GM12878 (cell line): ENCODE data around the gene FAM161A. TPM values are rescaled to one million over a fixed set of nuclear protein-coding genes. Genes with fewer than 3 reads are reported as not detected.

Source experiments
- ASH2L ChIP-seq: fragments of 300-600, 200-600 bp; sonication (generic); IDR thresholded peaks from 2 replicates; pipeline ENCODE4 v1.6.1; 2017; ENCODE audit warnings: low read depth, mild to moderate bottlenecking, borderline replicate concordance
- ATF7 ChIP-seq: fragments of 450-650 bp; IDR thresholded peaks from 2 replicates; pipeline ENCODE4 v1.6.1; 2016; ENCODE audit warnings: low read depth, mild to moderate bottlenecking
- FOXK2 ChIP-seq: fragments of 450-650 bp; IDR thresholded peaks from 2 replicates; pipeline ENCODE4 v1.6.1; 2017; ENCODE audit warnings: mild to moderate bottlenecking, moderate library complexity
- GABPA ChIP-seq: IDR thresholded peaks from 2 replicates; pipeline ENCODE4 v1.6.1; 2014; ENCODE audit warnings: antibody characterized with exemption, low read depth, mild to moderate bottlenecking, inconsistent platforms
- HDAC6 ChIP-seq: fragments of 200-600 bp; sonication (generic); IDR thresholded peaks from one replicate; pipeline ENCODE4 v1.8.0; 2017; ENCODE audit warnings: antibody characterized with exemption; ENCODE audit not compliant: unreplicated experiment
- NBN ChIP-seq: fragments of 450-650 bp; IDR thresholded peaks from 2 replicates; pipeline ENCODE4 v1.6.1; 2016
- NFXL1 ChIP-seq: fragments of 450-650 bp; IDR thresholded peaks from 2 replicates; pipeline ENCODE4 v1.6.1; 2017; ENCODE audit warnings: antibody characterized with exemption, mild to moderate bottlenecking, borderline replicate concordance
- NFYA ChIP-seq: IDR thresholded peaks from 2 replicates; pipeline ENCODE4 v1.6.1; 2011; ENCODE audit warnings: low read depth, mild to moderate bottlenecking, low read length, improper control_type of control experiment, borderline replicate concordance
- RAD51 ChIP-seq: fragments of 450-650 bp; IDR thresholded peaks from 2 replicates; pipeline ENCODE4 v1.6.1; 2016; ENCODE audit warnings: moderate library complexity, mild to moderate bottlenecking, inconsistent platforms
- RB1 ChIP-seq: fragments of 450-650 bp; formaldehyde crosslinking; IDR thresholded peaks from 2 replicates; pipeline ENCODE4 v1.6.1; 2017; ENCODE audit warnings: mild to moderate bottlenecking, borderline replicate concordance
- SIX5 ChIP-seq: IDR thresholded peaks from 2 replicates; pipeline ENCODE4 v1.6.1; 2011; ENCODE audit warnings: mild to moderate bottlenecking, low read depth, low read length, moderate library complexity; ENCODE audit not compliant: severe bottlenecking
- SMARCA5 ChIP-seq: fragments of 450-650 bp; IDR thresholded peaks from 2 replicates; pipeline ENCODE4 v1.6.1; 2017; ENCODE audit warnings: mild to moderate bottlenecking
- SREBF1 ChIP-seq: IDR thresholded peaks from 2 replicates; pipeline ENCODE4 v1.6.1; 2012; ENCODE audit warnings: mild to moderate bottlenecking, low read length
- STAT3 ChIP-seq: IDR thresholded peaks from 2 replicates; pipeline ENCODE4 v1.6.1; 2011; ENCODE audit warnings: low read depth, low read length, improper control_type of control experiment
- TBL1XR1 ChIP-seq: IDR thresholded peaks from 2 replicates; pipeline ENCODE4 v1.6.1; 2012; ENCODE audit warnings: low read depth, low read length, improper control_type of control experiment
- YBX1 ChIP-seq: fragments of 450-650 bp; IDR thresholded peaks from 2 replicates; pipeline ENCODE4 v1.6.1; 2016; ENCODE audit warnings: antibody characterized with exemption
- ZNF207 ChIP-seq: fragments of 450-650 bp; IDR thresholded peaks from 2 replicates; pipeline ENCODE4 v1.6.1; 2014; ENCODE audit warnings: antibody characterized with exemption, mild to moderate bottlenecking, borderline replicate concordance
- polyA plus RNA-seq, 11 experiments: library from polyadenylated mRNA; depleted of rRNA in 4 of 11; unstranded in 6 of 11; stranded (reverse) in 5 of 11; fragments of >200 nt; fragmentation: Nextera tagmentation in 4 of 11; fragmentation: Illumina TruSeq in 1 of 11; extraction: Ambion mirVana in 4 of 11; extraction: Trizol in 1 of 11; gene quantifications; 1 replicate in 1 of 11; 2 replicates in 10 of 11; pipeline versions ENCODE4 v1.2.1 to v1.2.3, GENCODE V29; 2011 to 2016; ENCODE audit warnings: inconsistent platforms in 2 of 11, missing spikeins in 2 of 11, low read depth in 1 of 11
- total RNA-seq, 4 experiments: library from RNA; depleted of rRNA in 3 of 4; stranded (reverse); fragments of >200 nt in 3 of 4; fragmentation: Illumina TruSeq in 1 of 4; extraction: Trizol in 1 of 4; gene quantifications; 2 replicates each; pipeline versions ENCODE4 v1.2.1 to v1.2.3, GENCODE V29; 2013 to 2021
- TF ChIP-seq, protein P1 (sequence below): IDR thresholded peaks from 2 replicates; pipeline ENCODE4 v1.6.1; 2012; ENCODE audit warnings: low read depth, low read length, improper control_type of control experiment
- TF ChIP-seq, protein P2 (sequence below): IDR thresholded peaks from 2 replicates; pipeline ENCODE4 v1.6.1; 2012; ENCODE audit warnings: low read depth, low read length, improper control_type of control experiment
- TF ChIP-seq, protein P3 (sequence below): fragments of 450-650 bp; IDR thresholded peaks from 2 replicates; pipeline ENCODE4 v1.6.1; 2017; ENCODE audit warnings: mild to moderate bottlenecking, low read depth, inconsistent platforms; ENCODE audit not compliant: poor library complexity, severe bottlenecking
- TF ChIP-seq, protein P4 (sequence below): IDR thresholded peaks from 2 replicates; pipeline ENCODE4 v1.6.1; 2011; ENCODE audit warnings: borderline replicate concordance, low read depth, mild to moderate bottlenecking, moderate library complexity, mixed read lengths, low read length; ENCODE audit not compliant: insufficient read depth; ENCODE audit errors: extremely low read length
- TF ChIP-seq, protein P5 (sequence below): fragments of 450-650 bp; IDR thresholded peaks from 2 replicates; pipeline ENCODE4 v1.6.1; 2017; ENCODE audit warnings: mild to moderate bottlenecking
- TF ChIP-seq, protein P6 (sequence below): fragments of 450-650 bp; IDR thresholded peaks from 2 replicates; pipeline ENCODE4 v1.6.1; 2014; ENCODE audit warnings: mild to moderate bottlenecking

Gene FAM161A
- total and polyA plus RNA-seq, 10 of the 15 experiments (the other 5 are each of a cell fraction or from before 2014, with no cell fraction given): 2.2 to 12.2 (median 8.9) TPM

DNA sequence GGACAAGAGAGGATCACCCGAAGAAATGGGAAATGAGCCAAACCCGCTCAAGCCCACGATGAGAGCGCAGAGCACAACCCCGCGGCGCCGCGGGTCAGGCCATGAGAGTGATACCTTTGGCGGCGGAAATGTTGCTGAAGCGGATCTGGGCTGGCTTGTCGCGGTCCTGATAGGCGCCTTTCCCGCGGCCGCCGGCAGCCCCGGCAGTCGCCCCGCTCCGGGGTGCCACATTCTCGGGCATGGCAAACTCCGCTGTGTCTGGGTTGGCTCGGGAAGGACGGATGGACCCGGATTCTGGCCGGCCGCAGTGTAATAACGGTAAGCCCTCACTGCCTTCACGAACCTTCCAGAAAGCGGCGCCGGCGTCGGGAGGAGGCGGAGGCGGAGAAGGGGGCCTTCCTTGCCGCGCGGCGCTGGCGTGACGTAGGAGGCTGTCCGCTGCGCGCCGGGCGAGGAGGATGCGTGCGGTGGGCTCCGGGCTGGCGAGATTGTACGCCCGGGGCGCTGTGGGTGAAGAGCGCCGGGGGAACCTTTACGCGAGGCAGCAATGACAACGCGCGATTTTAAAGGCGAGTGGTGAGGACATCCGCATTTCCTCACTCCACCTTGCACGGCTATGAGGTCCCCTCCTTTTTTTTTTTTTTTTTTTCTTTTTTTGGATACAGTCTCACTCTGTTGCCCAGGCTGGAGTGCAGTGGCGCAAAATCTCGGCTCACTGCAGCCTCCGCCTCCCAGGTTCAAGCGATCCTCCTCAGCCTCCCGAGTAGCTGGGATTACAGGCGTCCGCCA is 34.6 kb upstream of the FAM161A start, which contains the start of gene CCT4 (continued):
- TF ChIP-seq GABPA (no peak), TBL1XR1 (peak; percentile 65), NFXL1 (no peak), FOXK2 (peak; percentile 53), ATF7 (peak; percentile 65), NBN (peak; percentile 98), SIX5 (peak; percentile 59), RB1 (peak; percentile 98), RAD51 (no peak), HDAC6 (peak; percentile 37), SREBF1 (no peak), ASH2L (0 out of 2 replicates have a peak, but pooled peaks have one; percentile 88), YBX1 (no peak), NFYA (no peak), ZNF207 (peak; percentile 99), STAT3 (no peak), SMARCA5 (peak; percentile 63; the same call in 1 of the 2 replicates)
- TF ChIP-seq, protein P1, sequence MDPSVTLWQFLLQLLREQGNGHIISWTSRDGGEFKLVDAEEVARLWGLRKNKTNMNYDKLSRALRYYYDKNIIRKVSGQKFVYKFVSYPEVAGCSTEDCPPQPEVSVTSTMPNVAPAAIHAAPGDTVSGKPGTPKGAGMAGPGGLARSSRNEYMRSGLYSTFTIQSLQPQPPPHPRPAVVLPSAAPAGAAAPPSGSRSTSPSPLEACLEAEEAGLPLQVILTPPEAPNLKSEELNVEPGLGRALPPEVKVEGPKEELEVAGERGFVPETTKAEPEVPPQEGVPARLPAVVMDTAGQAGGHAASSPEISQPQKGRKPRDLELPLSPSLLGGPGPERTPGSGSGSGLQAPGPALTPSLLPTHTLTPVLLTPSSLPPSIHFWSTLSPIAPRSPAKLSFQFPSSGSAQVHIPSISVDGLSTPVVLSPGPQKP: peak; percentile 36; the same call in 1 of the 2 replicates
- TF ChIP-seq, protein P2, sequence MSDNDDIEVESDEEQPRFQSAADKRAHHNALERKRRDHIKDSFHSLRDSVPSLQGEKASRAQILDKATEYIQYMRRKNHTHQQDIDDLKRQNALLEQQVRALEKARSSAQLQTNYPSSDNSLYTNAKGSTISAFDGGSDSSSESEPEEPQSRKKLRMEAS: peak; percentile 91
- TF ChIP-seq, protein P3, sequence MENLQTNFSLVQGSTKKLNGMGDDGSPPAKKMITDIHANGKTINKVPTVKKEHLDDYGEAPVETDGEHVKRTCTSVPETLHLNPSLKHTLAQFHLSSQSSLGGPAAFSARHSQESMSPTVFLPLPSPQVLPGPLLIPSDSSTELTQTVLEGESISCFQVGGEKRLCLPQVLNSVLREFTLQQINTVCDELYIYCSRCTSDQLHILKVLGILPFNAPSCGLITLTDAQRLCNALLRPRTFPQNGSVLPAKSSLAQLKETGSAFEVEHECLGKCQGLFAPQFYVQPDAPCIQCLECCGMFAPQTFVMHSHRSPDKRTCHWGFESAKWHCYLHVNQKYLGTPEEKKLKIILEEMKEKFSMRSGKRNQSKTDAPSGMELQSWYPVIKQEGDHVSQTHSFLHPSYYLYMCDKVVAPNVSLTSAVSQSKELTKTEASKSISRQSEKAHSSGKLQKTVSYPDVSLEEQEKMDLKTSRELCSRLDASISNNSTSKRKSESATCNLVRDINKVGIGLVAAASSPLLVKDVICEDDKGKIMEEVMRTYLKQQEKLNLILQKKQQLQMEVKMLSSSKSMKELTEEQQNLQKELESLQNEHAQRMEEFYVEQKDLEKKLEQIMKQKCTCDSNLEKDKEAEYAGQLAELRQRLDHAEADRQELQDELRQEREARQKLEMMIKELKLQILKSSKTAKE: peak; percentile 21
- TF ChIP-seq, protein P4, sequence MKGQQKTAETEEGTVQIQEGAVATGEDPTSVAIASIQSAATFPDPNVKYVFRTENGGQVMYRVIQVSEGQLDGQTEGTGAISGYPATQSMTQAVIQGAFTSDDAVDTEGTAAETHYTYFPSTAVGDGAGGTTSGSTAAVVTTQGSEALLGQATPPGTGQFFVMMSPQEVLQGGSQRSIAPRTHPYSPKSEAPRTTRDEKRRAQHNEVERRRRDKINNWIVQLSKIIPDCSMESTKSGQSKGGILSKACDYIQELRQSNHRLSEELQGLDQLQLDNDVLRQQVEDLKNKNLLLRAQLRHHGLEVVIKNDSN: no peak
- TF ChIP-seq, protein P5, sequence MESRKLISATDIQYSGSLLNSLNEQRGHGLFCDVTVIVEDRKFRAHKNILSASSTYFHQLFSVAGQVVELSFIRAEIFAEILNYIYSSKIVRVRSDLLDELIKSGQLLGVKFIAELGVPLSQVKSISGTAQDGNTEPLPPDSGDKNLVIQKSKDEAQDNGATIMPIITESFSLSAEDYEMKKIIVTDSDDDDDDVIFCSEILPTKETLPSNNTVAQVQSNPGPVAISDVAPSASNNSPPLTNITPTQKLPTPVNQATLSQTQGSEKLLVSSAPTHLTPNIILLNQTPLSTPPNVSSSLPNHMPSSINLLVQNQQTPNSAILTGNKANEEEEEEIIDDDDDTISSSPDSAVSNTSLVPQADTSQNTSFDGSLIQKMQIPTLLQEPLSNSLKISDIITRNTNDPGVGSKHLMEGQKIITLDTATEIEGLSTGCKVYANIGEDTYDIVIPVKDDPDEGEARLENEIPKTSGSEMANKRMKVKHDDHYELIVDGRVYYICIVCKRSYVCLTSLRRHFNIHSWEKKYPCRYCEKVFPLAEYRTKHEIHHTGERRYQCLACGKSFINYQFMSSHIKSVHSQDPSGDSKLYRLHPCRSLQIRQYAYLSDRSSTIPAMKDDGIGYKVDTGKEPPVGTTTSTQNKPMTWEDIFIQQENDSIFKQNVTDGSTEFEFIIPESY: peak; percentile 78; the same call in 1 of the 2 replicates
- TF ChIP-seq, protein P6, sequence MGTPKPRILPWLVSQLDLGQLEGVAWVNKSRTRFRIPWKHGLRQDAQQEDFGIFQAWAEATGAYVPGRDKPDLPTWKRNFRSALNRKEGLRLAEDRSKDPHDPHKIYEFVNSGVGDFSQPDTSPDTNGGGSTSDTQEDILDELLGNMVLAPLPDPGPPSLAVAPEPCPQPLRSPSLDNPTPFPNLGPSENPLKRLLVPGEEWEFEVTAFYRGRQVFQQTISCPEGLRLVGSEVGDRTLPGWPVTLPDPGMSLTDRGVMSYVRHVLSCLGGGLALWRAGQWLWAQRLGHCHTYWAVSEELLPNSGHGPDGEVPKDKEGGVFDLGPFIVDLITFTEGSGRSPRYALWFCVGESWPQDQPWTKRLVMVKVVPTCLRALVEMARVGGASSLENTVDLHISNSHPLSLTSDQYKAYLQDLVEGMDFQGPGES: peak; percentile 24; the same call in 1 of the 2 replicates
